ENCODE measurements around the gene CRKL. TPM values are rescaled to one million over a fixed set of nuclear protein-coding genes. Genes with fewer than 3 reads are reported as not detected.

Gene CRKL
- total and polyA plus RNA-seq, 12 donors: 19.2 to 76.9 (median 54.4) TPM

DNA sequence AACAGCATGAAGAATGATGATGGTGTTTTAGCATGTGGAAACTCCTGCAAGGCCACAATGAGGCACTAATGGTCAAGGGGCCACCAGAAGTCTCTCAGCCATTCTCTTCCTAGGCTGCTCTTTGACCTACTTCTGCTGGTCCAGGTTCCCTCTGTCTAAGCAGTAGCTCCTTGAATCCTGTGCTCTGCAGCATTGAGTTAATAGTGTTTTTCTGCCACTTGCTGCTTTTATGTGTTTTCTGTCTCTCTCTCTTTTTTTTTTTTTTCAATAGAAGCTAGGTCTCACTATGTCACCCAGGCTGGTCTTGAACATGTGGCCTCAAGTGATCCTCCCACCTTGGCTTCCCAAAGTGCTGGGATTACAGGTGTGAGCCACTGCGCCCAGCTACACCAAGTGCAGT is 29.8 kb downstream of the CRKL start:
- peak in 1 of 8 donors; percentile 19 for ATAC-seq
- peaks cover 0 to 38% (median 14%) of the 10 kb centered on the region in 9 donors for H3K36me3 ChIP-seq
- 95 to 100% methylated on average over 1 of the region's 1 CpG for WGBS, 2 donors
- TF ChIP-seq, protein P1, sequence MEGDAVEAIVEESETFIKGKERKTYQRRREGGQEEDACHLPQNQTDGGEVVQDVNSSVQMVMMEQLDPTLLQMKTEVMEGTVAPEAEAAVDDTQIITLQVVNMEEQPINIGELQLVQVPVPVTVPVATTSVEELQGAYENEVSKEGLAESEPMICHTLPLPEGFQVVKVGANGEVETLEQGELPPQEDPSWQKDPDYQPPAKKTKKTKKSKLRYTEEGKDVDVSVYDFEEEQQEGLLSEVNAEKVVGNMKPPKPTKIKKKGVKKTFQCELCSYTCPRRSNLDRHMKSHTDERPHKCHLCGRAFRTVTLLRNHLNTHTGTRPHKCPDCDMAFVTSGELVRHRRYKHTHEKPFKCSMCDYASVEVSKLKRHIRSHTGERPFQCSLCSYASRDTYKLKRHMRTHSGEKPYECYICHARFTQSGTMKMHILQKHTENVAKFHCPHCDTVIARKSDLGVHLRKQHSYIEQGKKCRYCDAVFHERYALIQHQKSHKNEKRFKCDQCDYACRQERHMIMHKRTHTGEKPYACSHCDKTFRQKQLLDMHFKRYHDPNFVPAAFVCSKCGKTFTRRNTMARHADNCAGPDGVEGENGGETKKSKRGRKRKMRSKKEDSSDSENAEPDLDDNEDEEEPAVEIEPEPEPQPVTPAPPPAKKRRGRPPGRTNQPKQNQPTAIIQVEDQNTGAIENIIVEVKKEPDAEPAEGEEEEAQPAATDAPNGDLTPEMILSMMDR (IDR thresholded peaks at IDR 0.05): no peak
- intact Hi-C loops (cut with DNase I): loop anchor here in 1 of 10 donors (10.0 kb wide), 1 partner anchor 78 kb away; no protein-coding TSS in a partner anchor
- no peaks in the 10 kb centered on the region for H3K27me3 ChIP-seq
- DNase-seq: no peak
- no peaks in the 10 kb centered on the region for H3K9me3 ChIP-seq
- H3K27ac ChIP-seq: peak overlapping the region in 4 of 10 donors; percentile 19 to 55 (median 30)
- H3K4me1 ChIP-seq: peaks cover 8 to 42% (median 30%) of the 10 kb centered on the region in 9 donors
- no peak overlapping the region for H3K4me3 ChIP-seq

DNA sequence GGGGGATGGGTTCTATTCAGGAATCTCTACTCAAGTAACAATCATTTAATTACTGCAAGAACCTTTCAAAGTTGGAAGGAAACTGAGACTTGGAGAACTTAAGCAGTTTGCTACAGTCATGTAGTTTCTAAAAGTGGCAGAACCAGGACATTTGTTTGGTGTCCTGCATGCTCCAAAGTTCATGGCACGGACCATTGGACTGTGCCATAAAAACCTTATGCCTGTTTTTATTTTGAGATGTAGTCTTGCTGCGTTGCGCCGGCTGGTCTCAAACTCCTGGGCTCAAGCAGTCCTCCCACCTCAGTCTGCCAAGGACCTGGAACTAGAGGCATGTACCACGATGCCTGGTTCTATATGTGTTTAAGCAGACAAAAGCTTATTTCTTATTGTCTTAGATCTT is 31.2 kb downstream of the CRKL start:
- WGBS, 2 donors: 86 to 95% methylated on average over 5 of the region's 5 CpGs

DNA sequence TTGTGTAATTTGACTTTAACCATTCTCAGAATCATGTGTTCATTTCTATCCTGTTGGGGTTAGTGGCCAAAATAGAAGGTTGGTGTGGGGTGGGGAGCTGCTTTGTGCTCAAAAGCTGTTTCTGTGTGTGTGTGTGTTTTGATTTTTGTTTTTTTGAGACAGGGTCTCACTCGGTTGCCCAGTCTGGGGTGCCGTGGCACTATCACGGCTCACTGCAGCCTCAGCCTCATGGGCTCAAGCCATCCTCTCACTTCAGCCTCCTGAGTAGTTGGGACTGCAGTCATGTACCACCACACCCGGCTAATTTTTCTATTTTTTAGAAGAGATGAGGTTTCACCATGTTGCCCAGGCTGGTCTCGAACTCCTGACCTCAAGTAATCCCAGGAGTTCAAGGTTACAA is 31.8 kb downstream of the CRKL start:
- ATAC-seq: no peak
- WGBS, 2 donors: 93 to 94% methylated on average over 5 of the region's 5 CpGs
- no peak for DNase-seq
- H3K36me3 ChIP-seq: peaks cover 0 to 55% (median 14%) of the 10 kb centered on the region in 9 donors
- TF ChIP-seq, protein P1 (IDR thresholded peaks at IDR 0.05): no peak
- intact Hi-C loops (cut with DNase I): loop anchor here in 1 of 10 donors (10.0 kb wide), 1 partner anchor 76 kb away; no protein-coding TSS in a partner anchor
- no peak overlapping the region for H3K4me3 ChIP-seq
- H3K27ac ChIP-seq: no peak overlapping the region
- H3K9me3 ChIP-seq: no peaks in the 10 kb centered on the region
- H3K27me3 ChIP-seq: no peaks in the 10 kb centered on the region
- peaks cover 8 to 35% (median 25%) of the 10 kb centered on the region in 9 donors for H3K4me1 ChIP-seq

More for the DNA sequence above, 31.2 kb downstream of the CRKL start:
- TF ChIP-seq, protein P1 (IDR thresholded peaks at IDR 0.05): no peak
- H3K4me3 ChIP-seq: no peak overlapping the region
- no peaks in the 10 kb centered on the region for H3K27me3 ChIP-seq
- no peak overlapping the region for H3K27ac ChIP-seq
- ATAC-seq: no peak
- peaks cover 0 to 49% (median 14%) of the 10 kb centered on the region in 9 donors for H3K36me3 ChIP-seq
- intact Hi-C loops (cut with DNase I): loop anchor here in 1 of 10 donors (10.0 kb wide), 1 partner anchor 76 kb away; no protein-coding TSS in a partner anchor
- DNase-seq: no peak
- peaks cover 8 to 35% (median 25%) of the 10 kb centered on the region in 9 donors for H3K4me1 ChIP-seq
- H3K9me3 ChIP-seq: no peaks in the 10 kb centered on the region

DNA sequence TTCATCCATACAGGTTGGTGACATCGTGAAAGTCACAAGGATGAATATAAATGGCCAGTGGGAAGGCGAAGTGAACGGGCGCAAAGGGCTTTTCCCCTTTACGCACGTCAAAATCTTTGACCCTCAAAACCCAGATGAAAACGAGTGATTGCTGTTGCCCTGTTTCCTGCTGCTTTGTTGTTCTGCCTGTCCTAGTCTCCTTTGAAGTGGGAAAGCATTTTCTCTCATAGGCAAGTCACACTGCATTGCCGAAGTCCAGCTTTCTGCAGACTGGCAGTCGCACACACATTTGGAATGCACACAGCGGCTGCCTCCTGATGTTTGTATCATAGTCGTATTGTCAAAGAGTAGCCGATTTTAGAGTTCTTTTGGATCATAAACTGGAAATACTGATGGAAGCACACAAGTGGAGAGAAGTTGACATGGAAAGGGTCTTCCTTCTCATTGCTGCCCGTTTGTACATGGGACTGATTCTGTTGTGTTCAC is 32.5 kb downstream of the CRKL start:
- Histone ChIP-seq H3K4me1 (peaks cover 8 to 35% (median 26%) of the 10 kb centered on the region in 9 donors), H3K27me3 (no peaks in the 10 kb centered on the region), H3K36me3 (peaks cover 0 to 59% (median 14%) of the 10 kb centered on the region in 9 donors), H3K9me3 (no peaks in the 10 kb centered on the region), H3K4me3 (no peak overlapping the region), H3K27ac (no peak overlapping the region)
- no peak for DNase-seq
- 86 to 87% methylated on average over 13 of the region's 13 CpGs for WGBS, 2 donors
- intact Hi-C loops (cut with DNase I): loop anchor here in 1 of 10 donors (10.0 kb wide), 1 partner anchor 75 kb away; no protein-coding TSS in a partner anchor
- ATAC-seq: no peak
- TF ChIP-seq, protein P1 (IDR thresholded peaks at IDR 0.05): no peak
